Psoas muscle (tissue), 8 donors: ENCODE measurements around the gene GZF1. TPM values are rescaled to one million over a fixed set of nuclear protein-coding genes. Genes with fewer than 3 reads are reported as not detected.
A peak's percentile ranks its signal among the peaks of the same experiment; 100 is the strongest.

Experiments used
- ATAC-seq, 4 donors: fragments of 200-7000 bp; cut with Tn5 transposase; one replicate each; pipeline ENCODE4 v1.9.1; 2020; ENCODE audit warnings: moderate library complexity in 3 of 4, mild to moderate bottlenecking in 2 of 4
- DNase-seq, 2 donors: peaks; one replicate each; pipeline ENCODE4 v3.0.0-alpha.2; 2020
- H3K27ac ChIP-seq: fragments of 200-600 bp; one replicate; pipeline ENCODE4 v1.8.0; 2022
- H3K27me3 ChIP-seq, 3 donors: fragments of 200-600 bp in 1 of 3; one replicate each; pipeline versions ENCODE4 v1.6.1 to v1.8.0; 2013 to 2022; ENCODE audit warnings: low read length in 2 of 3, mild to moderate bottlenecking in 2 of 3, moderate library complexity in 1 of 3; ENCODE audit not compliant: insufficient read depth in 3 of 3
- H3K36me3 ChIP-seq, 2 donors: fragments of 200-600 bp in 1 of 2; one replicate each; pipeline versions ENCODE4 v1.6.1 to v1.8.0; 2013 to 2022; ENCODE audit warnings: low read depth in 1 of 2, mild to moderate bottlenecking in 1 of 2, moderate library complexity in 1 of 2; ENCODE audit not compliant: insufficient read depth in 1 of 2
- H3K4me1 ChIP-seq: fragments of 200-600 bp; one replicate; pipeline ENCODE4 v1.8.0; 2022
- H3K4me3 ChIP-seq: fragments of 200-600 bp; one replicate; pipeline ENCODE4 v1.8.0; 2022; ENCODE audit warnings: mild to moderate bottlenecking
- H3K9me3 ChIP-seq: fragments of 200-600 bp; one replicate; pipeline ENCODE4 v1.8.0; 2022
- WGBS, 3 donors: extraction: QIAGEN DNeasy Blood & Tissue Kit; methylation state at CpG; one replicate each; pipeline versions ENCODE4 v1.1.6 to v1.1.7; 2013; 5-methylcytosine and 5-hydroxymethylcytosine counted together
- intact Hi-C, 2 donors: fragments of 100-400 bp; cut with DNase I; formaldehyde crosslinking; loops; one replicate each; pipeline versions ENCODE4 v1.11.0 to v1.14.2; 2022
- polyA plus RNA-seq, 3 donors: library from polyadenylated mRNA; stranded (reverse); fragments of 200-250 nt; gene quantifications; one replicate each; pipeline ENCODE4 v1.2.3, GENCODE V29; 2013
- total RNA-seq, 4 donors: library from RNA; stranded (reverse); fragmentation: NEBNext Ultra II Directional in 2 of 4; extraction: Animal tissue kit (Norgen Biotek cat#: 25700) in 2 of 4; gene quantifications; one replicate each; pipeline versions ENCODE4 v1.2.1 to v1.2.4, GENCODE V29; 2021 to 2023
- TF ChIP-seq, protein P1 (sequence below): fragments of 200-600 bp; IDR thresholded peaks from one replicate; pipeline ENCODE4 v1.8.0; 2022; ENCODE audit warnings: antibody characterized with exemption
- donor health status: healthy with polysubstance abuse.
- donor health status: DM: no; HTN: no; CAD: no; lungs with moderate emphysema.
- donor health status: Bipolar disorder and iron deficiency.
- donor health status: healthy.
- donor health status: DM: yes; HTN: yes; CAD: no.
- donor health status: DM: no; HTN: no; CAD: no.
- donor health status: DM: no; HTN: no; CAD: no.
- donor health status: DM: yes; HTN: yes; CAD: no.

GZF1 gene
- total and polyA plus RNA-seq, 7 donors, result 5.3 to 20.7 (median 10.5) TPM

DNA sequence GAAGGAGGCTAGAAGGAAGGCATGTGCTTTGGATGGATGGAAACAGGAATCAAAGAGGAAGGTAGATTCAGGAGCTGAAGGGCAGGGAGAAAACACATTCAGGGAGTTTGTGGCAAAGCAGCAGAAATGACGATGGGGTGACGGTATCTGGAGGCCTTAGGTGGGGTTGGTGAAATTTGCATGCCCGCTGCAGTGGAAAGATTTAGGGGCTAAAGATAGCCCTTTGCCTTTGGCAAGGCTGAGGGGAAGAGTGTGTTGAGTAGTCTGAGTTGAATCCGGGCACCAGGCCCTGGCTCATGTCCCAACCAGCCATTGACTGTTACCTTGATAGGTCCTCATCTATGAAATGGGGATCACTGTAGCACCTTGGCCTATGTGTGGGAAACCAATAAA lies 1.3 kb downstream of the GZF1 start:
- 23 to 43% (median 27%) methylated on average over 4 of the region's 4 CpGs for WGBS, 3 donors
- TF ChIP-seq, protein P1, sequence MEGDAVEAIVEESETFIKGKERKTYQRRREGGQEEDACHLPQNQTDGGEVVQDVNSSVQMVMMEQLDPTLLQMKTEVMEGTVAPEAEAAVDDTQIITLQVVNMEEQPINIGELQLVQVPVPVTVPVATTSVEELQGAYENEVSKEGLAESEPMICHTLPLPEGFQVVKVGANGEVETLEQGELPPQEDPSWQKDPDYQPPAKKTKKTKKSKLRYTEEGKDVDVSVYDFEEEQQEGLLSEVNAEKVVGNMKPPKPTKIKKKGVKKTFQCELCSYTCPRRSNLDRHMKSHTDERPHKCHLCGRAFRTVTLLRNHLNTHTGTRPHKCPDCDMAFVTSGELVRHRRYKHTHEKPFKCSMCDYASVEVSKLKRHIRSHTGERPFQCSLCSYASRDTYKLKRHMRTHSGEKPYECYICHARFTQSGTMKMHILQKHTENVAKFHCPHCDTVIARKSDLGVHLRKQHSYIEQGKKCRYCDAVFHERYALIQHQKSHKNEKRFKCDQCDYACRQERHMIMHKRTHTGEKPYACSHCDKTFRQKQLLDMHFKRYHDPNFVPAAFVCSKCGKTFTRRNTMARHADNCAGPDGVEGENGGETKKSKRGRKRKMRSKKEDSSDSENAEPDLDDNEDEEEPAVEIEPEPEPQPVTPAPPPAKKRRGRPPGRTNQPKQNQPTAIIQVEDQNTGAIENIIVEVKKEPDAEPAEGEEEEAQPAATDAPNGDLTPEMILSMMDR, result no peak
- intact Hi-C loops, result loop anchor here in 1 of 2 donors (5.0 kb wide), 3 partner anchors 34 to 274 kb away; partner anchors contain the start of gene CST3
- Histone ChIP-seq H3K4me3 (peak overlapping the region; percentile 77), H3K36me3 (peaks cover 0 to 26% of the 10 kb centered on the region in 2 donors), H3K9me3 (no peaks in the 10 kb centered on the region), H3K4me1 (peaks cover 62% of the 10 kb centered on the region), H3K27ac (peak overlapping the region; percentile 99), H3K27me3 (no peaks in the 10 kb centered on the region)
- ATAC-seq (peak in 2 of 4 donors; percentile 7 to 9), DNase-seq (peak; percentile 45 to 67)

DNA sequence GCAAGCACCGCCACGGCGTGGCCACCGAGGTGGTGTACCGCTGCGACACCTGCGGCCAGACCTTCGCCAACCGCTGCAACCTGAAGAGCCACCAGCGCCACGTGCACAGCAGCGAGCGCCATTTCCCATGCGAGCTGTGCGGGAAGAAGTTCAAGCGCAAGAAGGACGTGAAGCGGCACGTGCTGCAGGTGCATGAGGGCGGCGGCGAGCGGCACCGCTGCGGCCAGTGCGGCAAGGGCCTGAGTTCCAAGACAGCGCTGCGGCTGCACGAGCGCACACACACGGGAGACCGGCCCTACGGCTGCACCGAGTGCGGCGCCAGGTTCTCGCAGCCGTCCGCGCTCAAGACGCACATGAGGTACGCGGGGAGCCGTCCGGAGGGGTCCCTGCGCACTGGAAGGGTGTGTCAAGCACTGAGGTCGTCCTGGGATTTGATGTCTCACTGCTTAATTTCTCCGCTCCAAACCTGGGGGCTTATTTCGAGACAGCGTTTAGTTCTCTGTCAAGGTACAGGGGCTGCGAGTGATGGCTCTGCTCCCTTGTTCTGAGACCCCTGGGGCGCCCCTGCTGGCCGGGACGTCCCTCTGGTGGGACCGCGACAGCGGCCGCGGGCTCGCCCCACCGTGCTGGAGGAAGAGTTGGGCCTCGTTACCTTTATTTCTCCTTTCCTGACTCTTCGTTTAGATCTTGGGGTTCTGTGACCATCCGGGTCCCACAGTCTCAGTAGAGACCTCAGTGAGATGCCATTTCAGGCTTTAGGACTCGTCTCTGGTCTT lies 3.6 kb downstream of the GZF1 start:
- Histone ChIP-seq H3K4me1 (peaks cover 55% of the 10 kb centered on the region), H3K27ac (peak overlapping the region; percentile 19), H3K36me3 (peaks cover 6 to 48% of the 10 kb centered on the region in 2 donors), H3K27me3 (no peaks in the 10 kb centered on the region), H3K9me3 (no peaks in the 10 kb centered on the region), H3K4me3 (peak overlapping the region; percentile 29)
- no peak for DNase-seq
- ATAC-seq, result no peak
- 94 to 95% (median 95%) methylated on average over 65 of the region's 65 CpGs for WGBS, 3 donors
- intact Hi-C loops, result no loop called here
- TF ChIP-seq, protein P1, result no peak

DNA sequence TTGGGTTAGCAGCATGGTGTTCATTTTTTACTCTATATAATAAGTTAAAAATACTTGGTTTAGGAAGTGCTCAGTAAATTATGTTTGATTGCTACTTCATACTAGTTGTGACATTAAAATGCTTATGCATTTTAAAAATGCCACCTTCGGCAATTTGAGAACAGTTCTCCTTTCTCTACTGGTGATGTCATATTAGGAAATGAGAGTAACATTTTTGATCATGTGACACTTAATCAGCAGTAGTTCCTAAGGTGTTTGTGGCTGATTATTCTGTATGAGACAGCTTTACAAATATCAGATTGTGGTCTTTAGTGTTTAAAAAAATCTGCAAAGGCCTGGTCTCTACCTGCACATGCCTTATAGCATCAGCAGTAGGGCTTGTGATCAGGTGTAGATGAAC lies 4.4 kb downstream of the GZF1 start:
- peak overlapping the region; percentile 19 for H3K27ac ChIP-seq
- no peak for ATAC-seq
- H3K4me3 ChIP-seq, result peak overlapping the region; percentile 29
- H3K9me3 ChIP-seq, result no peaks in the 10 kb centered on the region
- intact Hi-C loops, result no loop called here
- DNase-seq, result no peak
- 22 to 31% (median 23%) methylated on average over 1 of the region's 1 CpG for WGBS, 3 donors
- H3K4me1 ChIP-seq, result peaks cover 58% of the 10 kb centered on the region
- peaks cover 9 to 56% of the 10 kb centered on the region in 2 donors for H3K36me3 ChIP-seq
- TF ChIP-seq, protein P1, result no peak
- H3K27me3 ChIP-seq, result no peaks in the 10 kb centered on the region

DNA sequence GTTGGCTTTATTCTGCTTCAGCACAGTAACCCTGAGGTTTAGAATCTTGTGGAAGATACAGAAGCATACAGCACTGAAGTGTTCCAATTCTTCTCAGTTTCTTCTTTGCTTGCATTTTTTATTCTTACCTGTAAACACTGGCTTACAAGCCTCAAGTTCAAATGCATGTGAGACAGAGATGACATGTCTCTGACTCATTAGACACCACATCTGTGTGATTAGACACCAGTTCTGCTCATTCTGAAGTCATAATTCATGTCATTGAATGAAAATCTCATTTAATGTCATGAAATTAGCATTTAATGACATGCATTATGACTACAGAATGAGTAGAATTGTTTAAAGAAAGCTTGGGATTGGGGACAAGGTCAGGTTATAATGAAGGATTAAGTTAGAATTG lies 5.8 kb downstream of the GZF1 start:
- peak overlapping the region; percentile 15 for H3K4me3 ChIP-seq
- H3K27me3 ChIP-seq, result no peaks in the 10 kb centered on the region
- DNase-seq (no peak), ATAC-seq (no peak)
- peaks cover 9 to 70% of the 10 kb centered on the region in 2 donors for H3K36me3 ChIP-seq
- TF ChIP-seq, protein P1, result no peak
- no peaks in the 10 kb centered on the region for H3K9me3 ChIP-seq
- H3K4me1 ChIP-seq, result peaks cover 63% of the 10 kb centered on the region
- intact Hi-C loops, result no loop called here
- H3K27ac ChIP-seq, result peak overlapping the region; percentile 7
